GM21528 (cell line): ENCODE data around the gene TECPR1.

Experiments
- ATAC-seq: cut with Tn5 transposase; IDR thresholded peaks from one replicate; pipeline ENCODE4 v1.9.1; 2021; ENCODE audit warnings: mild to moderate bottlenecking, moderate library complexity; ENCODE audit not compliant: unreplicated experiment, low FRiP score

The TECPR1 gene

DNA sequence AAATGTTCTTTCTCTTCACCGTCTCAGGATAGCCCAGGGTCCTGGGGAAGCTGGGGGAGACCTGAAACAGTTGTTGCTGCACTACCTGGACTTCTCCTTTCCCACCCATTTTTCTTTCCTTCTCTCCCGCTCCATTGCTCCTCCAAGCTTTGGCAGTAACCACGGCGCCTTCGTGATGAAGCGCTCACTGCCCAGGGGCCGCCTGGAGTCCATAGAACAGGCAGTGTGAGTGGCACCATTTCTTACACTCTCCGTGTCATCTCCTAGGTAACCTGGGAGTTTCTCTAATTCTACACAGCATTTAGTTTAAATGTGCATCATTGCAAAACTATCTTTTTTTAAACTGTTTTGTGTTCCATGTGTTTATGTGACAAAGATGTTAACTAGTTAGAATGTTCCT lies 81.1 kb downstream of the TECPR1 start:
- ATAC-seq: no peak

DNA sequence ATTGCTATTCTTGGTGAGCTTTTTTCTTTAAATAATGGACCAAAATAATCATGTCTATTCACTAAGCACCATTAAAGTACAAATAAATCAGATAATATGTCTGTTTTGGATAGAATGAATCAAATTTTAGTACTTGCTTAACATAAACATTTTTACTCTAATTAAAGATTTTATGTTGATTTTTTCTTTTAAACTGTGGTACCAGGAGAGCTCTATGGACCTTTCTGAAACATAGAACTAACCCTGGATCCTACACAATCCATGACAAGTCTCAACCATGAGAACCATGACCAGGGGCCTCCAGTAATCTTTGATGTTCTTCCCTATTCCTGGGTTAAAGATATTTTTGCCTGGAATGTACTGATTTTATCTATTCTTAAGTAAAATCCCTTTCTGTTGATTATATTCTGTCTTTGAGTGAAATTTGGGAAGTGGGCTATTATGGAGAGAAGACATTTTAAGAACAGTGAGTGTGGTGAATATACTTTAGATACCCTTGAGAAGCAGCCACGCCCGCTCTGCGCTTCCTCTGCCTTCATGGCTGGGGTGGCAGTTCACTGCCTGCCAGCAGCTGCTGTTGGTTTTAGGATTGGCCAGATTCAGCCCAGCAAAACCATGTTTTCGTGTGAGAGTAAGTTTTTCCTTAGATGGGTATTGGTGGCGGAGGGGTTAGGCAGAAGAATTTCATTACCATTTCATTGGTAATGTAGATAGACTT lies 83.0 kb downstream of the TECPR1 start:
- no peak for ATAC-seq

- ATAC-seq: no peak
These were observed 83.7 kb downstream of the TECPR1 start for GRCh38 chr7:98168181-98168903.

DNA sequence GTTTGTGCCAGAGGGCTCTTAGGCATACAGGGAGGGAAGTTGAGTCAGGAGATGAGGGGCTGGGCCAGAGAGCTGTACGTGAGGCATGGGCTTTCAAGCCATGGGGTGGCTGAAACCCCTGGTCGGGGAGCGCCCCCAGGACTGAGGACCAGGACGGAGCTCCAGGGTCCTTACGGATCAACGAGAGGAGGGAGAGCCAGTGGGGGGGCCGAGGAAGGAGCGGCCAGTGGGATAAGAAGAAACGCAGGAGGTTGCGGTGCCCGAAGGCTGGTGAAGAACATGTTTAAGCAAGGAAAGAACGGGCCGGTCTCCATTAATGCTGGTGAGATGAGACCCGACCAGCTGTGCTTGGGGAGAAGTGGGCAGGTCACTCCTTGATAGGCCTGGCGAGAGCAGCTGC lies 84.4 kb downstream of the TECPR1 start:
- ATAC-seq: no peak

DNA sequence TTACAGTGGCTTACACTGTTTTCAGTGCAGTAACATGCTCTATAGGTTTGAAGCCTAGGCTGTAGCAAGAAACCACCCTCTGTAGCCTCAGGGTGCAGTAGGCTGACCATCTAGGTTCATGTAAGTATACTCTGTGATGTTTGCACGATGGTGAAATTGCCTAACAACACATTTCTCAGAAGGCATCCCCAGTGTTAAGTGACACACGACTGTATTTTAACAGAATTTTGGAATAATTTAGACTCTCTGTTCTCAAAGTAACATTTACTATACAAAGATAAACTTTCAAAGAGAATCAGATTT lies 85.4 kb downstream of the TECPR1 start:
- no peak for ATAC-seq

GRCh38 chr7:98165827-98166667 lies 86.0 kb downstream of the TECPR1 start:
- no peak for ATAC-seq
